Caco-2 (cell line): ENCODE data around the gene NTRK2. TPM values are rescaled to one million over a fixed set of nuclear protein-coding genes. Genes with fewer than 3 reads are reported as not detected.

Experiments used
- BruUV-seq: library from RNA; stranded (reverse); fragments of 400-500 nt; replicated peaks from 2 replicates; lab custom pipeline; 2021; lab: Mats Ljungman, UMichigan
- CTCF ChIA-PET: fragments of 300-600 bp; sonication (Branson Sonifier 250); formaldehyde crosslinking; loops from one replicate; lab custom pipeline; 2022; ENCODE audit warnings: antibody characterized with exemption; lab: Charles Lee
- POLR2A ChIA-PET: fragments of 300-600 bp; sonication (Branson Sonifier 250); formaldehyde crosslinking; loops from one replicate; lab custom pipeline; 2022; ENCODE audit warnings: antibody characterized with exemption; lab: Charles Lee
- DNase-seq, 2 experiments: peaks; one replicate each; pipeline versions ENCODE4 v3.0.0 to v3.0.0-alpha.2; 2020 to 2022
- H3K27me3 ChIP-seq: replicated peaks from 2 replicates; pipeline ENCODE4 v1.6.0; 2011; ENCODE audit warnings: low read length; ENCODE audit not compliant: control insufficient read depth, insufficient read depth
- H3K36me3 ChIP-seq: 2 replicates; pipeline ENCODE4 v1.5.1; 2011; ENCODE audit warnings: low read length; ENCODE audit not compliant: control insufficient read depth, insufficient read depth
- H3K4me1 ChIP-seq: fragments of 250-450 bp; sonication (Bioruptor Pico); 2 replicates; pipeline ENCODE4 v1.5.1; 2020; ENCODE audit warnings: mild to moderate bottlenecking
- H3K4me3 ChIP-seq: 2 replicates; pipeline ENCODE4 v1.5.1; 2011; ENCODE audit warnings: low read depth, mild to moderate bottlenecking, control low read depth, low read length
- H3K9me3 ChIP-seq: fragments of 250-450 bp; sonication (Bioruptor Pico); 2 replicates; pipeline ENCODE4 v1.5.1; 2020; ENCODE audit warnings: mild to moderate bottlenecking, moderate library complexity
- H3K27ac Mint-ChIP-seq: one replicate; pipeline ENCODE4 v1.8.0; 2022; ENCODE audit warnings: mixed read lengths; ENCODE audit not compliant: unreplicated experiment
- H3K27me3 Mint-ChIP-seq: one replicate; pipeline ENCODE4 v1.8.0; 2022; ENCODE audit warnings: mixed read lengths; ENCODE audit not compliant: insufficient read depth, unreplicated experiment
- H3K36me3 Mint-ChIP-seq: one replicate; pipeline ENCODE4 v1.8.0; 2022; ENCODE audit warnings: mild to moderate bottlenecking, mixed read lengths; ENCODE audit not compliant: insufficient read depth, unreplicated experiment
- H3K4me1 Mint-ChIP-seq: one replicate; pipeline ENCODE4 v1.8.0; 2022; ENCODE audit warnings: low read depth, mixed read lengths; ENCODE audit not compliant: unreplicated experiment
- H3K4me3 Mint-ChIP-seq: one replicate; pipeline ENCODE4 v1.8.0; 2022; ENCODE audit warnings: mild to moderate bottlenecking, moderate library complexity, mixed read lengths; ENCODE audit not compliant: unreplicated experiment
- H3K9me3 Mint-ChIP-seq: one replicate; pipeline ENCODE4 v1.8.0; 2022; ENCODE audit warnings: mixed read lengths; ENCODE audit not compliant: unreplicated experiment
- CTCF ChIP-seq, 2 experiments: fragments of 200-600 bp in 1 of 2; IDR thresholded peaks; 1 replicate in 1 of 2; 2 replicates in 1 of 2; pipeline versions ENCODE4 v1.5.1 to v1.8.0; 2011 to 2022; ENCODE audit warnings: antibody characterized with exemption in 1 of 2, control low read depth in 1 of 2, inconsistent platforms in 1 of 2, low read depth in 1 of 2, low read length in 1 of 2, mild to moderate bottlenecking in 1 of 2, moderate library complexity in 1 of 2; ENCODE audit not compliant: insufficient read depth in 1 of 2, severe bottlenecking in 1 of 2, unreplicated experiment in 1 of 2
- intact Hi-C: fragments of 100-400 bp; cut with micrococcal nuclease; formaldehyde crosslinking; loops from one replicate; pipeline ENCODE4 v1.10.0; 2022; ENCODE audit not compliant: unreplicated experiment
- total RNA-seq: library from RNA; stranded (reverse); gene quantifications from 2 replicates; pipeline ENCODE4 v1.2.3, GENCODE V29; 2022

Gene NTRK2
- total RNA-seq, 1 experiment from 2014 or later, result not detected

GRCh38 chr9:84759300-84759750 is 89.8 kb downstream of the NTRK2 start:
- H3K27me3 Mint-ChIP-seq, result no peaks in the 10 kb centered on the region
- no peaks in the 10 kb centered on the region for H3K36me3 Mint-ChIP-seq
- no peak for DNase-seq
- H3K4me1 Mint-ChIP-seq, result no peaks in the 10 kb centered on the region
- intact Hi-C loops, result no loop called here
- no peaks in the 10 kb centered on the region for H3K36me3 ChIP-seq
- no peak overlapping the region for H3K27ac Mint-ChIP-seq
- H3K4me3 ChIP-seq, result no peak overlapping the region
- H3K4me1 ChIP-seq, result no peaks in the 10 kb centered on the region
- no peak for TF ChIP-seq CTCF (IDR thresholded peaks at IDR 0.05; ENCODE audit: insufficient read depth in 1 of 2, low read depth in 1 of 2, low read length in 1 of 2, severe bottlenecking in 1 of 2, unreplicated experiment in 1 of 2)
- no peak overlapping the region for H3K4me3 Mint-ChIP-seq
- no peaks in the 10 kb centered on the region for H3K9me3 ChIP-seq
- no peaks in the 10 kb centered on the region for H3K9me3 Mint-ChIP-seq
- CTCF ChIA-PET, result no interaction called here
- no TSS peak for BruUV-seq
- POLR2A ChIA-PET, result no interaction called here
- no peaks in the 10 kb centered on the region for H3K27me3 ChIP-seq

- no peak for DNase-seq
- Mint-ChIP-seq H3K36me3 (no peaks in the 10 kb centered on the region), H3K4me1 (no peaks in the 10 kb centered on the region), H3K9me3 (no peaks in the 10 kb centered on the region), H3K27ac (no peak overlapping the region), H3K27me3 (no peaks in the 10 kb centered on the region), H3K4me3 (no peak overlapping the region)
- H3K9me3 ChIP-seq, result no peaks in the 10 kb centered on the region
- no peaks in the 10 kb centered on the region for H3K4me1 ChIP-seq
- no peak overlapping the region for H3K4me3 ChIP-seq
- no peaks in the 10 kb centered on the region for H3K36me3 ChIP-seq
- H3K27me3 ChIP-seq, result no peaks in the 10 kb centered on the region
- ChIA-PET CTCF (no interaction called here), POLR2A (no interaction called here)
- no peak for TF ChIP-seq CTCF (IDR thresholded peaks at IDR 0.05; ENCODE audit: insufficient read depth in 1 of 2, low read depth in 1 of 2, low read length in 1 of 2, severe bottlenecking in 1 of 2, unreplicated experiment in 1 of 2)
- intact Hi-C loops, result no loop called here
- BruUV-seq, result no TSS peak
Observed at GRCh38 chr9:84759804-84760203, 90.3 kb downstream of the NTRK2 start.

GRCh38 chr9:84761137-84761808 is 91.7 kb downstream of the NTRK2 start:
- Histone ChIP-seq H3K36me3 (no peaks in the 10 kb centered on the region), H3K4me1 (no peaks in the 10 kb centered on the region), H3K9me3 (no peaks in the 10 kb centered on the region), H3K27me3 (no peaks in the 10 kb centered on the region), H3K4me3 (no peak overlapping the region)
- H3K4me3 Mint-ChIP-seq, result no peak overlapping the region
- DNase-seq, result no peak
- no TSS peak for BruUV-seq
- no peaks in the 10 kb centered on the region for H3K27me3 Mint-ChIP-seq
- no peak for TF ChIP-seq CTCF (IDR thresholded peaks at IDR 0.05; ENCODE audit: insufficient read depth in 1 of 2, low read depth in 1 of 2, low read length in 1 of 2, severe bottlenecking in 1 of 2, unreplicated experiment in 1 of 2)
- intact Hi-C loops, result no loop called here
- H3K4me1 Mint-ChIP-seq, result no peaks in the 10 kb centered on the region
- ChIA-PET CTCF (no interaction called here), POLR2A (no interaction called here)
- no peaks in the 10 kb centered on the region for H3K36me3 Mint-ChIP-seq
- H3K27ac Mint-ChIP-seq, result no peak overlapping the region
- no peaks in the 10 kb centered on the region for H3K9me3 Mint-ChIP-seq
